GM23338 (cell line): Measurements from ENCODE around the gene UFD1. TPM values are rescaled to one million over a fixed set of nuclear protein-coding genes. Genes with fewer than 3 reads are reported as not detected.

Experiments used
- EZH2 ChIP-seq: fragments of 200-600 bp; sonication (generic); IDR thresholded peaks from one replicate; pipeline ENCODE4 v1.8.0; 2017; ENCODE audit warnings: antibody characterized with exemption, mild to moderate bottlenecking, low read depth; ENCODE audit not compliant: unreplicated experiment
- JUNB ChIP-seq: IDR thresholded peaks from one replicate; pipeline ENCODE4 v1.6.1; 2016; ENCODE audit warnings: antibody characterized with exemption; ENCODE audit not compliant: unreplicated experiment
- NANOG ChIP-seq: IDR thresholded peaks from 2 replicates; pipeline ENCODE4 v1.6.1; 2016; ENCODE audit warnings: antibody characterized with exemption, borderline replicate concordance
- POLR2AphosphoS5 ChIP-seq: IDR thresholded peaks from 2 replicates; pipeline ENCODE4 v1.6.1; 2016; ENCODE audit warnings: antibody characterized with exemption, low read depth
- ZNF114 ChIP-seq: fragments of 250-450 bp; sonication (Bioruptor Pico); IDR thresholded peaks from 2 replicates; pipeline ENCODE4 v1.5.0; 2020; ENCODE audit warnings: mild to moderate bottlenecking, moderate library complexity
- ZNF331 ChIP-seq: fragments of 250-450 bp; sonication (Bioruptor Pico); IDR thresholded peaks from 2 replicates; pipeline ENCODE4 v1.5.0; 2020; ENCODE audit warnings: low read depth, mild to moderate bottlenecking, moderate library complexity
- polyA plus RNA-seq: library from polyadenylated mRNA; unstranded; fragments of >200 nt; fragmentation: Nextera tagmentation; extraction: Ambion mirVana; gene quantifications from 2 replicates; pipeline ENCODE4 v1.2.1, GENCODE V29; 2016
- total RNA-seq: library from RNA; depleted of rRNA; stranded (reverse); fragments of >200 nt; shearing (Covaris generic); gene quantifications from 2 replicates; pipeline ENCODE4 v1.2.3, GENCODE V29; 2014
- TF ChIP-seq, protein P1 (sequence below): fragments of 250-450 bp; sonication (Bioruptor Pico); IDR thresholded peaks from 2 replicates; pipeline ENCODE4 v1.5.0; 2020; ENCODE audit warnings: mild to moderate bottlenecking, moderate library complexity
- TF ChIP-seq, protein P2 (sequence below): IDR thresholded peaks from one replicate; pipeline ENCODE4 v1.6.1; 2018; ENCODE audit warnings: antibody characterized with exemption; ENCODE audit not compliant: unreplicated experiment

UFD1 gene
- total and polyA plus RNA-seq, 2 experiments from 2014 or later: 53.5 to 93.8 TPM

DNA sequence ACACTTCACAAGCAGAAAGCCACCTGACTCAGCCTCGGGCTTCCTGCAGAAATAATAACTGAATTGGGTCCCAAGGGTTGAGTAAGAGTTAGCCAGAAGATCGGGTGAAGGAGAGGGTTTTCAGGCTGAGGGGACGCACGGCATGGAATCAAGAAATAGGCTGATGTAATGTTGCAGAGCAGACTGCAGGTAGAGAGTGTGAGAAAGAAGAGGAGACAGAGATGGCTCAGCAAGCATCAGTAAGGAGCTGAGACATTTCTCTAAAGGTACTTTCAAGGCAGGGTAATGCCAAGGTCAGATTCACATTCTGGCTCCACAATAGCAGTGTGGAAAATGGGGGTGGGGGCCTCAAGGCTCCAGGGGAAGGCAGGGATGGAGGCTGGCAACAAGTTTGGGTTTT, 66.1 kb downstream of the UFD1 start (continued):
- TF ChIP-seq, protein P1, sequence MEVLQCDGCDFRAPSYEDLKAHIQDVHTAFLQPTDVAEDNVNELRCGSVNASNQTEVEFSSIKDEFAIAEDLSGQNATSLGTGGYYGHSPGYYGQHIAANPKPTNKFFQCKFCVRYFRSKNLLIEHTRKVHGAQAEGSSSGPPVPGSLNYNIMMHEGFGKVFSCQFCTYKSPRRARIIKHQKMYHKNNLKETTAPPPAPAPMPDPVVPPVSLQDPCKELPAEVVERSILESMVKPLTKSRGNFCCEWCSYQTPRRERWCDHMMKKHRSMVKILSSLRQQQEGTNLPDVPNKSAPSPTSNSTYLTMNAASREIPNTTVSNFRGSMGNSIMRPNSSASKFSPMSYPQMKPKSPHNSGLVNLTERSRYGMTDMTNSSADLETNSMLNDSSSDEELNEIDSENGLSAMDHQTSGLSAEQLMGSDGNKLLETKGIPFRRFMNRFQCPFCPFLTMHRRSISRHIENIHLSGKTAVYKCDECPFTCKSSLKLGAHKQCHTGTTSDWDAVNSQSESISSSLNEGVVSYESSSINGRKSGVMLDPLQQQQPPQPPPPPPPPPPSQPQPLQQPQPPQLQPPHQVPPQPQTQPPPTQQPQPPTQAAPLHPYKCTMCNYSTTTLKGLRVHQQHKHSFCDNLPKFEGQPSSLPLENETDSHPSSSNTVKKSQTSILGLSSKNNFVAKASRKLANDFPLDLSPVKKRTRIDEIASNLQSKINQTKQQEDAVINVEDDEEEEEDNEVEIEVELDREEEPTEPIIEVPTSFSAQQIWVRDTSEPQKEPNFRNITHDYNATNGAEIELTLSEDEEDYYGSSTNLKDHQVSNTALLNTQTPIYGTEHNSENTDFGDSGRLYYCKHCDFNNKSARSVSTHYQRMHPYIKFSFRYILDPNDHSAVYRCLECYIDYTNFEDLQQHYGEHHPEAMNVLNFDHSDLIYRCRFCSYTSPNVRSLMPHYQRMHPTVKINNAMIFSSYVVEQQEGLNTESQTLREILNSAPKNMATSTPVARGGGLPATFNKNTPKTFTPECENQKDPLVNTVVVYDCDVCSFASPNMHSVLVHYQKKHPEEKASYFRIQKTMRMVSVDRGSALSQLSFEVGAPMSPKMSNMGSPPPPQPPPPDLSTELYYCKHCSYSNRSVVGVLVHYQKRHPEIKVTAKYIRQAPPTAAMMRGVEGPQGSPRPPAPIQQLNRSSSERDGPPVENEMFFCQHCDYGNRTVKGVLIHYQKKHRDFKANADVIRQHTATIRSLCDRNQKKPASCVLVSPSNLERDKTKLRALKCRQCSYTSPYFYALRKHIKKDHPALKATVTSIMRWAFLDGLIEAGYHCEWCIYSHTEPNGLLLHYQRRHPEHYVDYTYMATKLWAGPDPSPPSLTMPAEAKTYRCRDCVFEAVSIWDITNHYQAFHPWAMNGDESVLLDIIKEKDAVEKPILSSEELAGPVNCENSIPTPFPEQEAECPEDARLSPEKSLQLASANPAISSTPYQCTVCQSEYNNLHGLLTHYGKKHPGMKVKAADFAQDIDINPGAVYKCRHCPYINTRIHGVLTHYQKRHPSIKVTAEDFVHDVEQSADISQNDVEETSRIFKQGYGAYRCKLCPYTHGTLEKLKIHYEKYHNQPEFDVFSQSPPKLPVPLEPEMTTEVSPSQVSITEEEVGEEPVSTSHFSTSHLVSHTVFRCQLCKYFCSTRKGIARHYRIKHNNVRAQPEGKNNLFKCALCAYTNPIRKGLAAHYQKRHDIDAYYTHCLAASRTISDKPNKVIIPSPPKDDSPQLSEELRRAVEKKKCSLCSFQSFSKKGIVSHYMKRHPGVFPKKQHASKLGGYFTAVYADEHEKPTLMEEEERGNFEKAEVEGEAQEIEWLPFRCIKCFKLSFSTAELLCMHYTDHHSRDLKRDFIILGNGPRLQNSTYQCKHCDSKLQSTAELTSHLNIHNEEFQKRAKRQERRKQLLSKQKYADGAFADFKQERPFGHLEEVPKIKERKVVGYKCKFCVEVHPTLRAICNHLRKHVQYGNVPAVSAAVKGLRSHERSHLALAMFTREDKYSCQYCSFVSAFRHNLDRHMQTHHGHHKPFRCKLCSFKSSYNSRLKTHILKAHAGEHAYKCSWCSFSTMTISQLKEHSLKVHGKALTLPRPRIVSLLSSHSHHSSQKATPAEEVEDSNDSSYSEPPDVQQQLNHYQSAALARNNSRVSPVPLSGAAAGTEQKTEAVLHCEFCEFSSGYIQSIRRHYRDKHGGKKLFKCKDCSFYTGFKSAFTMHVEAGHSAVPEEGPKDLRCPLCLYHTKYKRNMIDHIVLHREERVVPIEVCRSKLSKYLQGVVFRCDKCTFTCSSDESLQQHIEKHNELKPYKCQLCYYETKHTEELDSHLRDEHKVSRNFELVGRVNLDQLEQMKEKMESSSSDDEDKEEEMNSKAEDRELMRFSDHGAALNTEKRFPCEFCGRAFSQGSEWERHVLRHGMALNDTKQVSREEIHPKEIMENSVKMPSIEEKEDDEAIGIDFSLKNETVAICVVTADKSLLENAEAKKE: no peak
- TF ChIP-seq JUNB (no peak), NANOG (no peak), ZNF114 (CRISPR knock-in tag) (no peak), POLR2AphosphoS5 (no peak), ZNF331 (CRISPR knock-in tag) (no peak), EZH2 (no peak)
- TF ChIP-seq, protein P2, sequence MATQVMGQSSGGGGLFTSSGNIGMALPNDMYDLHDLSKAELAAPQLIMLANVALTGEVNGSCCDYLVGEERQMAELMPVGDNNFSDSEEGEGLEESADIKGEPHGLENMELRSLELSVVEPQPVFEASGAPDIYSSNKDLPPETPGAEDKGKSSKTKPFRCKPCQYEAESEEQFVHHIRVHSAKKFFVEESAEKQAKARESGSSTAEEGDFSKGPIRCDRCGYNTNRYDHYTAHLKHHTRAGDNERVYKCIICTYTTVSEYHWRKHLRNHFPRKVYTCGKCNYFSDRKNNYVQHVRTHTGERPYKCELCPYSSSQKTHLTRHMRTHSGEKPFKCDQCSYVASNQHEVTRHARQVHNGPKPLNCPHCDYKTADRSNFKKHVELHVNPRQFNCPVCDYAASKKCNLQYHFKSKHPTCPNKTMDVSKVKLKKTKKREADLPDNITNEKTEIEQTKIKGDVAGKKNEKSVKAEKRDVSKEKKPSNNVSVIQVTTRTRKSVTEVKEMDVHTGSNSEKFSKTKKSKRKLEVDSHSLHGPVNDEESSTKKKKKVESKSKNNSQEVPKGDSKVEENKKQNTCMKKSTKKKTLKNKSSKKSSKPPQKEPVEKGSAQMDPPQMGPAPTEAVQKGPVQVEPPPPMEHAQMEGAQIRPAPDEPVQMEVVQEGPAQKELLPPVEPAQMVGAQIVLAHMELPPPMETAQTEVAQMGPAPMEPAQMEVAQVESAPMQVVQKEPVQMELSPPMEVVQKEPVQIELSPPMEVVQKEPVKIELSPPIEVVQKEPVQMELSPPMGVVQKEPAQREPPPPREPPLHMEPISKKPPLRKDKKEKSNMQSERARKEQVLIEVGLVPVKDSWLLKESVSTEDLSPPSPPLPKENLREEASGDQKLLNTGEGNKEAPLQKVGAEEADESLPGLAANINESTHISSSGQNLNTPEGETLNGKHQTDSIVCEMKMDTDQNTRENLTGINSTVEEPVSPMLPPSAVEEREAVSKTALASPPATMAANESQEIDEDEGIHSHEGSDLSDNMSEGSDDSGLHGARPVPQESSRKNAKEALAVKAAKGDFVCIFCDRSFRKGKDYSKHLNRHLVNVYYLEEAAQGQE: no peak
